Measurements from ENCODE around the gene USP3. TPM values are rescaled to one million over a fixed set of nuclear protein-coding genes. Genes with fewer than 3 reads are reported as not detected.

Gene USP3
- total and polyA plus RNA-seq, 3 donors from 2014 or later: 23.2 to 43.1 (median 38.5) TPM

- Histone ChIP-seq H3K27me3 (no peaks in the 10 kb centered on the region), H3K4me3 (no peak overlapping the region), H3K9me3 (no peaks in the 10 kb centered on the region), H3K36me3 (ENCODE audit: low read depth, missing control alignments) (no peaks in the 10 kb centered on the region), H3K4me1 (peaks cover 3% of the 10 kb centered on the region), H3K27ac (no peak overlapping the region)
- TF ChIP-seq POLR2A (IDR thresholded peaks at IDR 0.05): no peak
- TF ChIP-seq CTCF (IDR thresholded peaks at IDR 0.05): no peak
- no peak for DNase-seq
- intact Hi-C loops (cut with DNase I; ENCODE audit: low total_unique reads): no loop called here
Measured at GRCh38 chr15:63463036-63463435, 41.4 kb upstream of the USP3 start.

GRCh38 chr15:63463793-63464192, 40.6 kb upstream of the USP3 start:
- DNase-seq: no peak
- Histone ChIP-seq H3K9me3 (no peaks in the 10 kb centered on the region), H3K4me3 (no peak overlapping the region), H3K4me1 (peaks cover 3% of the 10 kb centered on the region), H3K36me3 (ENCODE audit: low read depth, missing control alignments) (no peaks in the 10 kb centered on the region), H3K27ac (no peak overlapping the region), H3K27me3 (no peaks in the 10 kb centered on the region)
- intact Hi-C loops (cut with DNase I; ENCODE audit: low total_unique reads): no loop called here
- 69 to 76% methylated on average over 5 of the region's 5 CpGs for WGBS, 2 donors
- TF ChIP-seq POLR2A (IDR thresholded peaks at IDR 0.05): no peak
- TF ChIP-seq CTCF (IDR thresholded peaks at IDR 0.05): no peak

DNA sequence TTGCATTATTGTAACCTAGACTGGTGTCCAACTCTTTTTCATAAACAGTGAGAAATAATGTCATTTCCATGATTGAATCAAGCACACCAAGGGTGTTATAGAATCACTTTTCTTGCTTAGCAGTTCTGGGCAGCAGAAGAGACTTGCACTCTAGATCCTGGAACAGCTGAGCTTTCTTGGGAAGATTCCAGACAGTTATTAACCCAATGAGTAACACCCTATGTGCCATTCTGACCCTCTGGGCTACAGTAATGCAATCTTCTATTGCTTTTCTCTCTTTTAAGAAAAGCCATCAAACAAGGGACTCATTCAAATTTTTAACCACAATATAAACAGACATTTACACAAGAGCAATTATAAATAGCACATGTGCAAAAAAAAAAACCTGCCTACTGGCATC, 39.3 kb upstream of the USP3 start:
- Histone ChIP-seq H3K27me3 (no peaks in the 10 kb centered on the region), H3K36me3 (ENCODE audit: low read depth, missing control alignments) (no peaks in the 10 kb centered on the region), H3K9me3 (no peaks in the 10 kb centered on the region), H3K4me1 (peaks cover 3% of the 10 kb centered on the region), H3K27ac (no peak overlapping the region), H3K4me3 (no peak overlapping the region)
- TF ChIP-seq CTCF (IDR thresholded peaks at IDR 0.05) (no peak), POLR2A (IDR thresholded peaks at IDR 0.05) (no peak)
- intact Hi-C loops (cut with DNase I; ENCODE audit: low total_unique reads): no loop called here
- DNase-seq: no peak

GRCh38 chr15:63466378-63467192, 37.8 kb upstream of the USP3 start:
- H3K4me3 ChIP-seq: no peak overlapping the region
- TF ChIP-seq CTCF (IDR thresholded peaks at IDR 0.05) (peak; percentile 15 to 39 (median 38)), POLR2A (IDR thresholded peaks at IDR 0.05) (no peak)
- H3K4me1 ChIP-seq: peaks cover 3% of the 10 kb centered on the region
- DNase-seq: peak; percentile 51
- no peaks in the 10 kb centered on the region for H3K27me3 ChIP-seq
- WGBS, 2 donors: 39 to 42% methylated on average over 7 to 8 of the region's 8 CpGs
- H3K36me3 ChIP-seq (ENCODE audit: low read depth, missing control alignments): no peaks in the 10 kb centered on the region
- H3K27ac ChIP-seq: no peak overlapping the region
- no peaks in the 10 kb centered on the region for H3K9me3 ChIP-seq
- intact Hi-C loops (cut with DNase I; ENCODE audit: low total_unique reads): no loop called here

GRCh38 chr15:63469190-63469589, 35.2 kb upstream of the USP3 start:
- Histone ChIP-seq H3K4me3 (no peak overlapping the region), H3K27me3 (no peaks in the 10 kb centered on the region), H3K4me1 (peaks cover 4% of the 10 kb centered on the region), H3K9me3 (no peaks in the 10 kb centered on the region), H3K36me3 (ENCODE audit: low read depth, missing control alignments) (no peaks in the 10 kb centered on the region), H3K27ac (no peak overlapping the region)
- intact Hi-C loops (cut with DNase I; ENCODE audit: low total_unique reads): no loop called here
- DNase-seq: no peak
- TF ChIP-seq CTCF (IDR thresholded peaks at IDR 0.05) (no peak), POLR2A (IDR thresholded peaks at IDR 0.05) (no peak)
- 67 to 72% methylated on average over 5 of the region's 5 CpGs for WGBS, 2 donors

Data from testis (tissue), 3 donors.